ENCODE measurements around the gene LMO1.

The LMO1 gene

DNA sequence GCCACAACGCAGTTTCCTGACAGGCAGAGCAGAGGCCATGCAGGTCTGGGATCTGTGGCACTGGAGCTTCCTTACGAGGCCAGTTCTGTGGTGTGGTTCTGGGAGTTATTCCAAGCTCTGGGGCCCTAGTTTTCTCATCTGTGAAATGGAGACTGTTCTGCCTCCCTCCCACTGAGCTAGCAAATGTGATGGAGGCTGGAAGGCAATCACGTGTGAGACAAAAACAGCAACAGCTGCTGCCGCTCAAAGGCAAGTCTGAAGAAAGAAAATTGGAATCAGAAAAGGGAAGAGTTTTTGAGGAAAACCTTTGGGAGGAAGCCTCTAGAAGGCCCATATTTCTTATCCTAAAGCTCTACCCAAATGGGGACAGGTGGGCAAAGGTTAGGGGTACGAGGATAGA lies 86.5 kb downstream of the LMO1 start:
- Mint-ChIP-seq H3K4me3 (no peak overlapping the region), H3K36me3 (ENCODE audit: low read depth) (no peaks in the 10 kb centered on the region), H3K27ac (no peak overlapping the region), H3K9me3 (no peaks in the 10 kb centered on the region), H3K27me3 (ENCODE audit: low read depth, poor library complexity) (peaks cover 43% of the 10 kb centered on the region), H3K4me1 (no peaks in the 10 kb centered on the region)
- no peak for DNase-seq
- TF ChIP-seq, protein P1, sequence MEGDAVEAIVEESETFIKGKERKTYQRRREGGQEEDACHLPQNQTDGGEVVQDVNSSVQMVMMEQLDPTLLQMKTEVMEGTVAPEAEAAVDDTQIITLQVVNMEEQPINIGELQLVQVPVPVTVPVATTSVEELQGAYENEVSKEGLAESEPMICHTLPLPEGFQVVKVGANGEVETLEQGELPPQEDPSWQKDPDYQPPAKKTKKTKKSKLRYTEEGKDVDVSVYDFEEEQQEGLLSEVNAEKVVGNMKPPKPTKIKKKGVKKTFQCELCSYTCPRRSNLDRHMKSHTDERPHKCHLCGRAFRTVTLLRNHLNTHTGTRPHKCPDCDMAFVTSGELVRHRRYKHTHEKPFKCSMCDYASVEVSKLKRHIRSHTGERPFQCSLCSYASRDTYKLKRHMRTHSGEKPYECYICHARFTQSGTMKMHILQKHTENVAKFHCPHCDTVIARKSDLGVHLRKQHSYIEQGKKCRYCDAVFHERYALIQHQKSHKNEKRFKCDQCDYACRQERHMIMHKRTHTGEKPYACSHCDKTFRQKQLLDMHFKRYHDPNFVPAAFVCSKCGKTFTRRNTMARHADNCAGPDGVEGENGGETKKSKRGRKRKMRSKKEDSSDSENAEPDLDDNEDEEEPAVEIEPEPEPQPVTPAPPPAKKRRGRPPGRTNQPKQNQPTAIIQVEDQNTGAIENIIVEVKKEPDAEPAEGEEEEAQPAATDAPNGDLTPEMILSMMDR (IDR thresholded peaks at IDR 0.05), result no peak
